HG02610 (cell line): ENCODE measurements around the gene XCL2.
"Not testable (repeated sequence)": the region's sequence is repeated elsewhere in the genome, so short reads cannot be mapped to it uniquely, and the experiment has no call there.

Experiments
- ATAC-seq: cut with Tn5 transposase; IDR thresholded peaks from one replicate; pipeline ENCODE4 v1.9.1; 2021; ENCODE audit warnings: mild to moderate bottlenecking, moderate library complexity; ENCODE audit not compliant: unreplicated experiment

The XCL2 gene

GRCh38 chr1:168543840-168544498, at the start of gene XCL2:
Gene XCL2, minus strand, starts transcription at chr1:168543997. Its CDS starts 33 bp downstream, at chr1:168543964.
- ATAC-seq = not testable (repeated sequence)

- ATAC-seq = no peak
Observed at GRCh38 chr1:168591641-168592250, 47.9 kb upstream of the XCL2 start.

GRCh38 chr1:168591066-168591465, 47.3 kb upstream of the XCL2 start:
- ATAC-seq = no peak

GRCh38 chr1:168589167-168589566, 45.4 kb upstream of the XCL2 start:
- no peak for ATAC-seq

GRCh38 chr1:168585937-168586336, 42.1 kb upstream of the XCL2 start:
- ATAC-seq = no peak

GRCh38 chr1:168585191-168585590, 41.4 kb upstream of the XCL2 start:
- ATAC-seq = no peak

GRCh38 chr1:168583571-168583970, 39.8 kb upstream of the XCL2 start:
- no peak for ATAC-seq

- ATAC-seq = no peak
Observed at GRCh38 chr1:168582688-168583336, 39.0 kb upstream of the XCL2 start.

- no peak for ATAC-seq
Observed at GRCh38 chr1:168581817-168582572, 38.2 kb upstream of the XCL2 start.

GRCh38 chr1:168580991-168581390, 37.2 kb upstream of the XCL2 start:
- ATAC-seq = not testable (repeated sequence)

- peak; percentile 77 for ATAC-seq
Observed at GRCh38 chr1:168580290-168580689, 36.5 kb upstream of the XCL2 start.

- ATAC-seq = not testable (repeated sequence)
Observed at GRCh38 chr1:168578531-168579185, 34.9 kb upstream of the XCL2 start.

GRCh38 chr1:168576245-168576688, 32.5 kb upstream of the XCL2 start, which contains the start of gene XCL1:
Gene XCL1, plus strand, starts transcription at chr1:168576605. Its CDS starts 33 bp downstream, at chr1:168576638.
- not testable (repeated sequence) for ATAC-seq

GRCh38 chr1:168574234-168574633, 30.4 kb upstream of the XCL2 start:
- not testable (repeated sequence) for ATAC-seq

- no peak for ATAC-seq
Observed at GRCh38 chr1:168572633-168573032, 28.8 kb upstream of the XCL2 start.

GRCh38 chr1:168570652-168571051, 26.9 kb upstream of the XCL2 start:
- ATAC-seq = no peak

GRCh38 chr1:168568346-168568745, 24.5 kb upstream of the XCL2 start:
- ATAC-seq = no peak

- ATAC-seq = no peak
Observed at GRCh38 chr1:168567568-168567967, 23.8 kb upstream of the XCL2 start.

GRCh38 chr1:168567007-168567406, 23.2 kb upstream of the XCL2 start:
- ATAC-seq = no peak

- no peak for ATAC-seq
Observed at GRCh38 chr1:168565825-168566224, 22.0 kb upstream of the XCL2 start.

GRCh38 chr1:168561989-168562388, 18.2 kb upstream of the XCL2 start:
- ATAC-seq = no peak
